ENCODE data around the gene LRFN5.
"Not testable (repeated sequence)": the region's sequence is repeated elsewhere in the genome, so short reads cannot be mapped to it uniquely, and the experiment has no call there.

The LRFN5 gene

DNA sequence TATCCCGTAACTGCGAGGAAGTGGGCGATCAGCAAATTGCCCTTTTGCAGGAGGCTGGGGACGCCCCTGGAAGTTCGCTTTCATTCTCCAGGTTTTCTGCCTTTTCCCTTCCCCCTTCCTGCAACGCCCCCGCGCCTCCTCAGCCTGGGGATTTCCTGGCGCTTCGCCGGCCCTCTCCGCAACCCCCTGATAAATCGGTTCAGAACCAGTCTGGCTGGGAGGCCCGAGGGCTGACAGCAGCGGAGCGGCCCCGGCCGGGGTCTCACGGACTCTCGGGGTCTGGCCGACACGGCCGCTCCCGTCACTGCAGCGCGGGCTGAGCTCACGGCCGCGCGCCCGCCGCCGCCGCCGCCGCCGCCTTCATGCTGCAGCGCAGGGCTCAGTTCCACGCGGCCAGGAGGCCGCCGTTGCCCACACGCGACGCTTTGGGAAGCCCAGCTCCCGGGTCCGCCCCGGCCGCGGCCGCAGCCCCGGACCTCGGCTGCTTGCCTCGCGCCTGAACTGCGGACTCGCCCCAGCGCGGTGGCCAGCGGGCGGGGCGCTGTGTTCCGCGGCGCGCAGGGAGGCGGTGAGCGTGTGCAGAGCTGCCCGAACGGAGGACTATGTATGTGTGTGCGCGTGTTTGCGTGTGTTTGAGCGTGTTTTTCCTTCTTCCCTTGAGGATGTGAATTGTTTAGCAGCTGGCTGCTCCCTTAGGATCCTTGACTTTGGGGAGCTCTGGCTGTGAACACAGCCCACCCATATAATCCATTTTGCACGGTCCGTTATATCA, at the start of gene LRFN5:
TSS of gene LRFN5 (plus strand) at position 345 of the 772 bp plus-strand sequence.
- DNase-seq = peak; percentile 88

DNA sequence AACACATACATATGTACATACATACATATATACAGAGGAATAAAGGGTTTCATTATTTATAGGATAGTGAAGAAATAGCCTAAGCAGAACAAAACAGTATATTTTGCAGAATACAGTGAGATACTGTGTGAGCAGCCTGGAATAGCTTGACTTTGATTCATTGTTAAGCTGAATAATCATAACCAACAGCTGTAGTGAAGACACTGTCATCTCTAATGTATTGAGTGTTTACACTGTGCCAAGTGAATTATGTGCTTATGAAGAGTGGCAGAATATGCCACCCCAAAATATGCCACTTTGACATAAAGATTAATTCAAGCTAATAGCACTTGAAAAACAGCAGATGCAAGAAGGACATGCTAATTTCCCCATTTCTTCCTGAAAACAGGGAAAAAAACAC, 48.2 kb upstream of the LRFN5 start:
- no peak for DNase-seq

DNA sequence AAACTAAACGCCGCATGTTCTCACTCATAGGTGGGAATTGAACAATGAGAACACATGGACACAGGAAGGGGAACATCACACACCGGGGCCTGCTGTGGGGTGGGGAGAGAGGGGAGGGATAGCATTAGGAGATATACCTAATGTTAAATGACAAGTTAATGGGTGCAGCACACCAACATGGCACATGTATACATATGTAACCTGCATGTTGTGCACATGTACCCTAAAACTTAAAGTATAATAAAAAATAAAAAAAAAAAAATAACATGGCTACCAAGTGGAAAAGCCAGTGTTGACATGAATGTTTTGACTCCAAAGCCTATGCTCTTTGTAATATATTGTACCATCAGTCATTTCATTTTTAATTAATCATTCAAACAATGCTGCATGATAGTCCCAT, 39.8 kb upstream of the LRFN5 start:
- DNase-seq = not testable (repeated sequence)

DNA sequence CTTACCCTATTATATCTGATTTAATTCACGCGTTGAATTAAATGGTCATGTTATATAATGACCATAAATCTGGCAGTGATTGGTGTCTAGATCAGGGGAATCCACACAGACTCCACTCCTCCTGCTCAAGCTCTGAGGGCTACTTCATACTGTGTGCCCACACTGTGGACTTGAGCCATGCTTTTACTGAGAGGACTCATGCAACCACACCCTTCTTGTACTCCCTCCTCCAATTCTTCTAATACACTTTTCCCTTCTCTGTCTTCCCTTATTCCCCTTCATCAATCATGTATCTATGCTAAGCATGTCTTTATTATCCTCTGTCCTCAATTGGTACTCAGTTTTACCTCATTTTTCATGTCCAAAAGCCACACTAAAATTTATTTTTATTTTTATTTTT, 37.7 kb upstream of the LRFN5 start:
- DNase-seq = no peak

DNA sequence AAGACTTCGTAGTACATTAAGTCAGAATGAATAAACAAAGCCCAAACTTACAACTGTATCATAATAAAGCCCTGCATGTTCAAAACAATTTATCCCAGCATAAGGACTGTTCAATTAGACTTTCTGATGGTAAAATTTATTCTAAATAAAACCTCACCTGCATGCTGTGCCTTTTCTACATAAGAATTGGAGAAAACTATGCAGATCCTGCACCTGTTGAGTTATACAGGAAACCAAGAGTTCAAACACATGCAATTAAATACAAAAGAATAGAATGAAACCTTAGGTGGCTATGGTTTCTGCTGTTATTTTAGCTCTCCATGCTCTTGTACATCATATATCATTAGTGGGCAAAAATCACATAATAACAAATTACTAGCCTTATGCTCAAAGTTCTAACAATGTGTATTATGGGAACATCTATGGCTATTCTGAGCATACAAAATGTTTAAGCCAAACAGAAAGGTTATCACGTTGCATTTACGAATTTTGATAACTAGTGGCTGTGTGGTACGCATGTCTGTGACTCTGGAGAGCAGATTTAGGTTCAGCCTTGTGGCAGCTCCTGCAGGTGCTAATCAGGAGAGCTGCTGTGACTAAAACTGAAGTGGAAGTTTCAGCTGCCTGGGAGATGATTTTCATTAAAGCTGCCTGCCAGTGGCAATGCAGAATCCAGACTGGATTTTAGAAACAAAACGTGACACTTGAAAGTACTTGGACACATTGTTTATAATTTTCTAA, 36.1 kb upstream of the LRFN5 start:
- no peak for DNase-seq

DNA sequence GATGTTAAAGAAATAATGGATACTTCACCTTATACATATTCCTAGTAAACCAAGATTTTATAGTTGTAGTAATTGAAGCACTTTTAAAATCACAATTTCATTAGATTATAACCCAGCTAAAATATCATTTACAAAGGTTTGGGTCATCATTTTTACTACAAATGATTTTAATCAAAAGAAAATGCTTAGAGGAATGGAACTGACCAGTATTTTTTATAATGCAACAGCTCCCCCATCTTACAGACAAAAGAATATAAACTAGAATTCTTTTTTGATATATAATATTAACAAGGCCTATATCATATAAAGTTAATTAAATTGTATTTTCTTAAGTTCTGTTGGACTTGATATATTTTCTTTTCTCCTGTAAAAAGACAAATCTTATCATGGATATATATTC, 20.4 kb upstream of the LRFN5 start:
- DNase-seq = no peak

DNA sequence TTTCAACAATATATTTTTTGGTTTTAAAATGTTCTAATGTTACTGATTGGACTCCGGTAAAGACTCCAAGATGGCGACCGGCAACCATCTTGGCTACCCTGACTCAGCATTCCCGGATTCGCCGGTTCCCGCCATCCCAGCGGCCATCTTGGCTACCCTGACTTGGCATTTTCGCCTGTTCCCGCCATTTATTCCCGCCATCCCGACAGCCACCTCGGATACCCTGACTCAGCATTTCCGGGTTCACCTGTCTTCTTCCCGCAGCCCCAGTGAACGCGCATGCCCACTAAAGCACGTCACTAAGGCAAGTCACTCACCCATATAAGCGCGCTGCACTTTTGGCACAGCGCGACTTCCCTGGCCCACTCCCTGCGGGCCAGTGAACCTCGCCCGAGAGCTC, 9.0 kb upstream of the LRFN5 start:
- DNase-seq = no peak

DNA sequence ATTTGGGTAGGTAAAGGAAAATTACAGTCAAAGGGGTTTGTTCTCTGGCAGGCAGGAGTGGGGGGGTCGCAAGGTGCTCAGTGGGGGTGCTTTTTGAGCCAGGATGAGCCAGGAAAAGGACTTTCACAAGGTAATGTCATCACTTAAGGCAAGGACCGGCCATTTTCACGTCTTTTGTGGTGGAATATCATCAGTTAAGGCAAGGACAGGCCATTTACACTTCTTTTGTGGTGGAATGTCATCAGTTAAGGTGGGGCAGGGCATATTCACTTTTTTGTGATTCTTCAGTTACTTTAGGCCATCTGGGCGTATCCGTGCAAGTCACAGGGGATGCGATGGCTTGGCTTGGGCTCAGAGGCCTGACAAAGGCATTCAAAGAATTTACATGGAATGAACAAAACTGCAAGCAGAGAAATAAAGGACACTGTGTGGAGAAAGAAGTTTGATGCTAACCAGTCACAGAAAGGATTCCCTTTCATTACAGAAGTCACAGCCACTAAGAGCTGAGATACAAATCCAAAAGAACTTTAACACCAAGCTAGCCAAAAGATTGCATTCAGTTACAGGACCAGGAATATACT, 6.8 kb upstream of the LRFN5 start:
- not testable (repeated sequence) for DNase-seq

DNA sequence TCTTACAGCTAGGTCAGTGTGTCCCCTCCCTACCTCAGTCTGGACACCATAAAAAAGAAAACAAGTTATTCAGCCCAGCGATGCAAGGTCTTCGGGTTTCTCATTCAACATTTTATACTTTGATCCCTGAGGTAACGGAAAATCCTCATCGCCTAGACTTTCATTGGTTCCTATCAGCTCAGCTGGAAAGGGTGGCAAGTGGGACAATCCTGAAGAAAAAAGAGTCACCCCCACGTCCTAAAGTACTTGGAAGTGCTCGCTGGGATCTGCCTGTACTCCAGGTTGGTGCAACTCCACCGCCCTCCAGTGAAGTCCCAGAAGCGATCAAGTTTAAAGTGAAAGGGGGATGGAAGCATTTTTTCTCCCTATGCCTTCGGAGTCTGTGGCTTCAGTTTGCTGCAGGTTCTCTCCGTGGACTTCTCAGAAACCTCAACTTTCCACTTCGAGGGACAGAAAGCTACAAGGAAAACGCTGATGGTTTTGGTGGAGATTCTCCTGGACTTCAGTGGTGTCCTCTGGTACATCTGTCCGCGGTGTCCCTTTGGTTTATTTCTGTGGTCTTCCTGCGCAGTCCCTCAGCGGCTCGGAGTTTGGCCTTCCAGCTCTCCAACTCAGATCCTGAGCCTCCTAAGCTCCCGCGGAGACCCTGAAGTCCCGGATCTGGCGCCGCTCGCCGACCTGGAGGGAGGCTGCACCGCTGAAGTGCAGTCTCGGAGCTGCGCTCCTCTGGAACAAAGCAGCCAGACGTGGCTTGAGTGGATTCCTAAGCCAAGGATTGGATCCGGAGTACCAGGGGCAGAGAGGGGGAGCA, 1.8 kb upstream of the LRFN5 start:
- DNase-seq = peak; percentile 88

DNA sequence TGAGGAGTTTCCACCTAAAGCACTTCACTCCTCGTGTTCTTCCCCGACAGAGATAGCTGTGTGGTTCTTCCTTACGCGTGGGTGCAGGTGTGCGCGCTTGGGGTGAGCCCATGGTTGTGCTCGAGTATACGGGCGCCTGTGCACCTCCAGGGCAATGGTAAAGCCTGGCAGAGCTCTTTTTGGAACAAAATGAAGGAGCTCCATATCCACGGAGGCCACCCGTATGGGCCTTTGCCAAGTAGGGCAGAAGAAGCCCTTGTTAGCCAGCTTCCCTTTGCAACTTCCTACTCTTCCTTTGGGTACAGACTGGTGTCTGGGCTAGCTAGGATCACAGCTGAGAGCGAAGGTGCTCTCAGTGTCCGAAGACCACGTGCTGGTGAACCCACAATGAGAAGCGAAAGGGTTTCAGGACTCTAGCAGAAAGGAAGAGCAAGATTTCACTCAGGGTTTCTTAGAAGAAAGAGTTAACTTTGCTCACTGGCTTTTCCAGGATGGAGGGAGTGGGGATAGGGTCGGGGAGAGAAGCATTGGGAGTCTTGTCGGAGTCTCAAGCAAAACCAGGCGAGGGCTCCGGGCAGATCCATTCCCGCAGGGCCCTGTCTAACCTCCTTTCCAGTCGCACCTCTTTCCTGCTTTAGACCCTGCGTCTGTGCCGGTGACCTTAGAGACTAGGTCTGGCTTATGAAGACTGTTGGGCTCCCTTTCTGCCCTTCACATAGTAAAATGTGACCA, 960 bp upstream of the LRFN5 start:
- peak; percentile 76 for DNase-seq

DNA sequence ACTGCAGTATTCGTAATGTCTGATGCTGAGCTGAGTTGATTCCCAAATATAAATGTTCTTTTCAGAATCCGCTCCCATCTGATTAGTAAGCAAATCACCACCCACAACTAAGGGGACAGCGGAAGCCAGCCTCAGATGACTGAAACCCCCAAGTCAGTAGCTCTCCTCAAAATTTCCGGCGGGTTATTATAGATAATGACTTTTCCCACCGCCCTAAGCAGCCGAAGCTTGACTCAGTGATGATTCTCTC, 469 bp upstream of the LRFN5 start:
- no peak for DNase-seq

DNA sequence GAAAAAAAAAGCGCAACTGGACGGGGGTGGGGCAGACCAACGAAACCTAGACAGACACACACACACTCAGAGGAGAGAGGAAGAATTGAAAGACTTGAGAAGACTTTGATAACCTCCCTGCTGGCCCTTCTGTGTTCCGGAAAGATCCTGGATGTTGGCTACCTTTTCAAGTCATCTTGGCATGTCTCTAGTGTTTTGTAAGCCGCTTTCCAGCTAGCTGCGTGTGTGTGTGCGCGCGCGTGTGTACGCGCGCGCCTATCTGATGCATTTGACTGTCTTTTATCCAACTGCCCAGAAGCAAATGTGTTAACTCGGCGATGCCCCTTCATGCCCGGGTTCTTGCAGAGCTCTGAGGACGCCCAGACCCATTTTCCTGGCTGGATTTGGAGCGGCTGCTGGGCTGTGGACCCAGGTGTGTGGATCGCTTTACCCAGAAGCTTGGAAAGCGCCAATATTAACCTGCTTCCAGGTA, 664 bp downstream of the LRFN5 start:
- peak; percentile 65 for DNase-seq

DNA sequence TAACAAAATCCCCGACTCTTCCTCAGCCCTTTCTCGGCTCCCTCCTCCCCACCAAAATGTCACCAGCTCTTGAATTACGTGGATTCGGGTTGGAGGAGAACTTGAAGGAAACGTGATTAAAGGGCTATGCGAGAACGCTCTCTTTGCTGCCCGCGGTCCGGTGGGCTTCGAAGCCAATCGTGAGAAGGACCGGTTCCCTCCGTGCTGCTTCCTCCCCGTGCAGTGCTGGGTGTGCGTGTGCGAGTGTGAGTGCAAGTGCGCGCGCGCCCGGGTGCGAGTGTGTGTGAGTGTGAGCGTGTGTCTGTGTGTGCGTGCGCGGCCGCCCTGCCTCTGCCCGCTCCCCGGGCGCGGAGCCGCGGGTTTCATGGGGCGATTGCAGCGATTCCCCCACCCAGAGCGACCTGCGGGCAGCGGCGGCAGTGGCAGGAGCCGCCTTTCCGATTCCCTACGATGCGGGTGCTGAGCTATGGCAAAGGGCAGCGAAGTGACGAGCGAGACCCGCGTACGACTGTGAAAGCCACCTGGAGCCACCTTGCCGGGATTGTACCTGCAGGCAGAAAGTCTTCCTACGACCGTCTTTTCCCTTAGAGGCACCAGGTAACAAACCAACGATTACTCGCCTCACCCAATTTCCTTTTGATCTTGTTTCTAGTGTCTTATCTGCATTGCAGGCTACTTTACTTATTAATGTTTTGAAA, 1.4 kb downstream of the LRFN5 start:
- DNase-seq = peak; percentile 58

DNA sequence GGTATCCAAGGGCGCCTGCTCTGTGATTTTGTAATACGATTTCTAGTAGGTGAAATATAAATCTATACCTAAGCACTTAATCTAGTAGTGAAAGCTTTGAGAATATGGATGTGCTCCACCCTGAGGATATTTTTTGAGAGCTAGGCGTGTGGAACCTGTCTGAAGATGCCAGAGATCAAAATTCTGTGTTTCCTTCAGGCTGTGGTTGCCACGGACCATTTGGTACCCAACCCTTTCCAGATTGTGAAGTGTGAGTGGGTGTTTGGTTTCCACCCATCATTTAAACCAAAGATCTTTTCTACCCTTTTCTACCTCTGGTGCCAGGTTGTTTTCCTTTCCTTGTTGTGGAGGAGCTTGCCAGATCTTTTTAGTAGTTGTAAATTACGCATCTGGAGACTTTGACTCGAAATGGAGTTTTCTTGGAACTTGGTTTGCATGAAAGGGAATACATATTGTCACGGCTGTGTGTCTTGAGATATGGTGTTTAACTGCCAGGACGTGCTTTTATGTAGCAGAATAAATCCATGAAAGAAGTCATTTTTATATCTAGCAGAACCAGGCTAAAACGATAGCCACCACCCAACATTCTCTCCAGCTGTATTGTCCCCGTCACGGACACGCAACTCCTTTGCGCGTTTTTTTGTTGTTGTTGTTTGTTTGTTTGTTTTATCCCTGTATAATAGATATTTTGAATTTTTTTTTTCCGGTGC, 2.2 kb downstream of the LRFN5 start:
- peak; percentile 46 for DNase-seq

DNA sequence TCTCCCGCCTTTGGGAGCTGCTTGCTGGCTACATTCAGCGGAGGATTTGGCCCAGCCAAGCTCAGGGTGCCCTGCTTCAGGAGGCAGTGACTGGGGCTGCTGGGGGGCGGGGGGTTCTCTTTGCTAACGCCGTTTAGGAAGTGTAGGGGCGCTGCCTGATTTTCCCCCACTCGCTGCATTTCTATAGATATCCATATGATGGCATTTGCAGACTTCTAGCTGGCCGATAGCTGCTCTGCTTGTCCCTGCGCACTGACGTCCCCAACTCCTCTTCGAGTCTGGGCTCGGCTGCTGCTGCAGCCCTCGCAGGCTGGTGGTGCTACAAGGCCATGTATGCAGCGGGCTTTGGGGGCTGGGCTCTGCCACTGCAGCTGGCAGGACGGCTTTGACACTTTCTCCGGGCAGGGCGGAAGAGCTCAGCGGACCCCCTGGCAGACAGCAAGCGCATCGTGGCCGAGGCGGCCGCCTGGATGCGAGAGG, 3.1 kb downstream of the LRFN5 start:
- DNase-seq = peak; percentile 89

DNA sequence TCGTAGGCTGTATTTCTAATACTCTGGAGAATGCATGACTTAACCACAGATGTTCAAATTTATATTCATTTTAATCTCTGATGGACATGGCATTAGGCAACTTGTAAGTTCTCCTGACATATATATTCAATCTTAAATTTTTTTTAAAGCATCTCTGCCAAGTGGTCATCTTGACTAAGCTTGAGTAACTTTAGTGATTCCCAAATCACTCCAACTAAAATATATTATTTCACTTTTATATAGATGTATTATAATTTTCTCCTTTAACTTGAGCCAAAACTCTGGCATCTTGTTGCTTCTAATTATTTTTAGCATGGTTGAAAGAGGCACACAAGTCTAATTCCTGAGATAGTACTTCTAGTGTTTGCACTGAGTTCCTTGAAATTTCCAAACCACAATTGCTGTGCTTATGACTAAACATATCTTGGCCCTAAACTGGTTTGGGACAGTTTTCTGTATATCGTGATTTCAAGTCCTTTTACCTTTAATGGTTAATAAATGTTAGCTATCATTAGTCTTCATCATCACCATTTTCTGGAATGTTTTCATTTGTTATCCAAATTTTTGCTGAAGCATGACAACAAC, 8.4 kb downstream of the LRFN5 start:
- no peak for DNase-seq

DNA sequence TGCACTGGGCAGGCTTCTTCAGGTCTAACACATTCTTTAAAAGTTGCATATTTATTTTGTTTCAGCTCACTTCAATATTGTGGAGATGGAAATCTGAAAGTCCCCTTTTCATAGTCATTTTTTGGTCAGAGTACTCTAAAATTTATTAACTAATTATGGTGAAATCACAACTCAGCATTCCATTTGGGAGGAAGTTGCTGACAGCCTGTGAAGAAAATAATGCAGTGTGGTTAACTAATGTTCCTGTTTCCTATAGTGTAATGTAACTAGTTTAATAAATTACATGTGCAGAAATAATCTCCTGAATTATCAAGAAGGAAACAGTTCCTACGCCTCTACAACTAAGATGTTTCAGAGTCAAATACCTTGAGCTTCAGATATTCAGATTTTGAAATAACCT, 17.1 kb downstream of the LRFN5 start:
- no peak for DNase-seq

DNA sequence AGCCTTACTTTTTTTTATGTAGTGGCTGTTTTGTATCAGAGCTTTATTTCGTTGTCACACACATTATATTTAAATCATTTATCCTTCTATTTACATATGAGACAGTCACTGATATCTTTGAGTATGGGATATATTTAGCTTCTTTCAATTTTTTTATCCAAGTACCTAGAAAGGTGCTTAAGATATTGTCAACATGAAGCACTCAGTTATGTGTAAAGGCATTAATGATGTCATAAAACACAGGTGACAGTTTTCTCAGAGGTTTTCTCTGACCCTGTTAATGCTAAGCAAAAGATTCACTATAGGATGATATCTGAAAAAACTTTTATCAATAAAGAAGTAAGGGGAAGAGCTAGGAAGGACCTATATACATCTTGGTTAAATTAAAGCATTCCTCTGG, 23.2 kb downstream of the LRFN5 start:
- DNase-seq = no peak

DNA sequence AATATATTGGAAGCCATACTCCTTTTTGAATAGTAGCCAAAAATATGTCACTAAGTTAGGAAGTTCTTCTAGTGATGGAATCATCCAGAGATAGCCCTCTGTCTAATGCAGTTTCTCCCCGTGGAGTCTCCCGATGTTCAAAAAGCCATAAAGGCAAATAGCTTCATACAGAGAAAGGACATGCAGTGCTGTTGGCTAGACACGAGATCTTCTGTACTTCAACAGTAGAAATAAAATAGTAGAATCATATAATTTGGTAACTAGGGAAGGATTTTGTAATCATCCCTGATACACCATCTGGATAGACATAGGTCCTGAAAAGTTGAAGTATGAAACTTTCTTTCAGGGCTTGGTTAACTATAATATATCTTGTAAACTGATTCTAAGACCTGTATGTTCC, 27.6 kb downstream of the LRFN5 start:
- DNase-seq = no peak

DNA sequence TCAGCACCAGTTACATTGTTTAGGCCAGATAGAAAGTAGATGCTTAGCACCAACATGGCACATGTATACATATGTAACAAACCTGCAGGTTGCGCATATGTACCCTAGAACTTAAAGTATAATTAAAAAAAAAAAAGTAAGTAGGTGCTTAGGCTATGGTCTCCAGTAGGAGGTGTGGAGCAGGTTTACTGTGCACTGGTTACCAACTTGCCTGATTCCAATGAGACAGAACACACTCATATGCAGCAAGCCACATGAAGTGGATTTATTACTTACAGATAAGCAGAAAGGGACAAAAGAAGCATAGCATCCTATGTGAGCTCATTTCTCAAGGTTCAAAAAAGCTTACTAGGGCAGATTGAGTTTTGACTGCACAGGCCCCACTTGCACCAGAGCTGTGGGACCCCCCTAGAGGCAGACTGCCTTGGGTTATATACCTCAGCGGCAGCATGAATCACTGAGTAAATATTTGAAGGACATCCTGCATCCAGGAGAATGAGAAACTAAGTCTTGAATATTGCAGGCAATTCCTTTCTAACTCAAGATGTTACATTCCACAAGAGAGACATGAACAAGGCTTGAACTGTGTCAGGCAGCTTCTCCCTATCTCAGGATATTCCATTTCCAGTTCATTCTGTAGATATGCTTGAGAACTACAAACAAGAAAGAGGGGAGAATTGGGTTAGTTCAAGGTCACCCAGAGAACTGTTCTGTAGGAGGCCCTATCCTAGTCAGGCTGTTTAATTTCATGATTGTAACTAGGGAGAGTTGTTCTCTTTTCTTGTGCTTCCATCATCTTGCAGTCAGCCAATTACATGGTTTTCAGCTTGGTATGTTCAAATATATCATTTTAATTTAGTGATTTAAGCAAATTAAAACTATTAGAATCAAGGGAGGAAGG, 30.1 kb downstream of the LRFN5 start:
- DNase-seq = no peak

Measured in right forelimb (tissue), 1 donor.